K562 (cell line): ENCODE results near the gene HMCES. TPM values are rescaled to one million over a fixed set of nuclear protein-coding genes. Genes with fewer than 3 reads are reported as not detected.

Experiments
- DPF2 ChIP-seq: fragments of 450-650 bp; IDR thresholded peaks from 2 replicates; pipeline ENCODE4 v1.6.1; 2016
- KHSRP ChIP-seq: fragments of 450-650 bp; IDR thresholded peaks from 2 replicates; pipeline ENCODE4 v1.6.1; 2017
- NFE2L1 ChIP-seq: fragments of 450-650 bp; IDR thresholded peaks from 2 replicates; pipeline ENCODE4 v1.6.1; 2016; ENCODE audit warnings: missing genetic modification characterization, low read depth, mild to moderate bottlenecking, missing compliant biosample characterization, moderate library complexity, borderline replicate concordance
- PYGO2 ChIP-seq: fragments of 450-650 bp; IDR thresholded peaks from 2 replicates; pipeline ENCODE4 v1.6.1; 2016; ENCODE audit warnings: mild to moderate bottlenecking, missing genetic modification characterization, moderate library complexity, missing compliant biosample characterization
- RBM22 ChIP-seq: fragments of 200-400 bp; formaldehyde crosslinking; IDR thresholded peaks from 2 replicates; pipeline ENCODE4 v1.6.1; 2018; ENCODE audit warnings: low read length, low read depth; ENCODE audit not compliant: poor library complexity, severe bottlenecking
- SLC30A9 ChIP-seq: fragments of 250-450 bp; sonication (Bioruptor Pico); IDR thresholded peaks from 2 replicates; pipeline ENCODE4 v1.8.0; 2022; ENCODE audit warnings: mild to moderate bottlenecking, moderate library complexity
- TARDBP ChIP-seq: fragments of 450-650 bp; IDR thresholded peaks from 2 replicates; pipeline ENCODE4 v1.6.1; 2016
- ZNF133 ChIP-seq: fragments of 250-450 bp; sonication (Bioruptor Pico); IDR thresholded peaks from 2 replicates; pipeline ENCODE4 v1.4.0; 2020; ENCODE audit warnings: mild to moderate bottlenecking
- ZNF184 ChIP-seq: sonication (generic); formaldehyde crosslinking; IDR thresholded peaks from 2 replicates; pipeline ENCODE4 v1.5.0; 2020; ENCODE audit warnings: missing genetic modification reagents
- ZNF274 ChIP-seq: IDR thresholded peaks from 2 replicates; pipeline ENCODE4 v1.6.1; 2011; ENCODE audit warnings: low read depth, mild to moderate bottlenecking, low read length, moderate library complexity, borderline replicate concordance
- polyA plus RNA-seq, 8 experiments: library from polyadenylated mRNA; depleted of rRNA in 4 of 8; stranded (reverse) in 5 of 8; unstranded in 3 of 8; fragments of >200 nt; fragmentation: Nextera tagmentation in 2 of 8; fragmentation: Illumina TruSeq in 1 of 8; extraction: Ambion mirVana in 2 of 8; extraction: Trizol in 1 of 8; gene quantifications; 2 replicates each; pipeline versions ENCODE4 v1.2.1 to v1.2.3, GENCODE V29; 2011 to 2014; ENCODE audit warnings: inconsistent platforms in 1 of 8, missing spikeins in 1 of 8
- total RNA-seq, 7 experiments: library from RNA; depleted of rRNA in 6 of 7; stranded (reverse); fragments of >200 nt in 6 of 7; fragmentation: Illumina TruSeq in 2 of 7; extraction: Trizol in 2 of 7; gene quantifications; 2 replicates each; pipeline versions ENCODE4 v1.2.1 to v1.2.3, GENCODE V29; 2011 to 2021; ENCODE audit warnings: low replicate concordance in 1 of 7
- TF ChIP-seq, protein P1 (sequence below): fragments of 450-650 bp; IDR thresholded peaks from 2 replicates; pipeline ENCODE4 v1.7.1; 2018; ENCODE audit warnings: mild to moderate bottlenecking, low read depth; ENCODE audit not compliant: partially characterized antibody
- TF ChIP-seq, protein P2 (sequence below): fragments of 450-650 bp; IDR thresholded peaks from 2 replicates; pipeline ENCODE4 v1.6.1; 2018; ENCODE audit not compliant: partially characterized antibody
- TF ChIP-seq, protein P3 (sequence below): fragments of 250-450 bp; sonication (Bioruptor Pico); IDR thresholded peaks from 2 replicates; pipeline ENCODE4 v1.8.0; 2021; ENCODE audit warnings: mild to moderate bottlenecking, moderate library complexity
- TF ChIP-seq, protein P4 (sequence below), 3 experiments: IDR thresholded peaks in 2 of 3; conservative IDR thresholded peaks in 1 of 3; 2 replicates each; pipeline ENCODE4 v1.5.1; 2011 to 2012; ENCODE audit warnings: low read length in 3 of 3, mild to moderate bottlenecking in 3 of 3, control low read depth in 2 of 3, improper control_type of control experiment in 1 of 3, inconsistent platforms in 1 of 3, low read depth in 1 of 3, mixed read lengths in 1 of 3, moderate library complexity in 1 of 3; ENCODE audit not compliant: insufficient read depth in 2 of 3
- TF ChIP-seq, protein P5 (sequence below): fragments of 450-650 bp; formaldehyde crosslinking; IDR thresholded peaks from 2 replicates; pipeline ENCODE4 v1.4.0; 2022; ENCODE audit warnings: missing genetic modification characterization

Gene HMCES
- total and polyA plus RNA-seq, 9 of the 15 experiments (the other 6 are each of a cell fraction or from before 2014, with no cell fraction given): 18.8 to 45.3 (median 24.8) TPM

DNA sequence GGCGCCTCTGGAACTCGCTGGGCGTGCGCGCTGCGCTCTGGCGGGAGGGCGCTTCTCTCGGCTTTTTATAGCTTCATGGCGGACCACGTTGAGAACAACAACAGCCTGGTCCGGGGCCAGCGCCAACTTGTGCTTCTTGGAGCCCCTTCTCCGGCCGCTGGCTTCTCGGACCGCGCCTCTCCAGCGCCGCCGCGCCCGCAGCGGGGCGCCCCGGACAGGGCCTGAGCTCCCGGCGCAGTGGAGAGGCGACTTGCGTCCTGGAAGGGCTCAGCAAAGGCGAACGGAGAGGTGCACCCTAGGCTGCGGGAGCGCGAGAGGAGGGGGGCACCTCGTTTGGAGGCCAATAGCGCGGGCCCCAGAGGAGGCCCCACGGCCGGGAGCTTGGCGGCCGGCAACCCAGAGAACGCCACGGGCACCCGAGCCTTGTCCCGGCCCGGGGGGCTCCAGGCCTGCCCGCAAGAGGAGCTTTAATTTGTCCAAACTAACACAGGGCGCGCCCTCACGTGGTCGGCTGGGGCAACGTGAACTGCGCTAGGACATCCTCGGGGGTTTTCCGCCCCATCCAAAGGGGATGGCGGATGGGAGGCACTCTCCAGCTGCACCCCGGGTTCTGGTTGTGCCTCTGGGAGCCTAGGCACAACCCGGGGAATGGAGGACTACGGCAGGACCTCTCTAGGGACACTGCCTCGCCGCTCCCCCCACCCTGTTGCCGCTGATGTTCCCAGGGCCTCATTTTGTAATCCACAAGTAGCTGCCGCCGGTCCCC lies 37.8 kb downstream of the HMCES start (continued):
- TF ChIP-seq, protein P1, sequence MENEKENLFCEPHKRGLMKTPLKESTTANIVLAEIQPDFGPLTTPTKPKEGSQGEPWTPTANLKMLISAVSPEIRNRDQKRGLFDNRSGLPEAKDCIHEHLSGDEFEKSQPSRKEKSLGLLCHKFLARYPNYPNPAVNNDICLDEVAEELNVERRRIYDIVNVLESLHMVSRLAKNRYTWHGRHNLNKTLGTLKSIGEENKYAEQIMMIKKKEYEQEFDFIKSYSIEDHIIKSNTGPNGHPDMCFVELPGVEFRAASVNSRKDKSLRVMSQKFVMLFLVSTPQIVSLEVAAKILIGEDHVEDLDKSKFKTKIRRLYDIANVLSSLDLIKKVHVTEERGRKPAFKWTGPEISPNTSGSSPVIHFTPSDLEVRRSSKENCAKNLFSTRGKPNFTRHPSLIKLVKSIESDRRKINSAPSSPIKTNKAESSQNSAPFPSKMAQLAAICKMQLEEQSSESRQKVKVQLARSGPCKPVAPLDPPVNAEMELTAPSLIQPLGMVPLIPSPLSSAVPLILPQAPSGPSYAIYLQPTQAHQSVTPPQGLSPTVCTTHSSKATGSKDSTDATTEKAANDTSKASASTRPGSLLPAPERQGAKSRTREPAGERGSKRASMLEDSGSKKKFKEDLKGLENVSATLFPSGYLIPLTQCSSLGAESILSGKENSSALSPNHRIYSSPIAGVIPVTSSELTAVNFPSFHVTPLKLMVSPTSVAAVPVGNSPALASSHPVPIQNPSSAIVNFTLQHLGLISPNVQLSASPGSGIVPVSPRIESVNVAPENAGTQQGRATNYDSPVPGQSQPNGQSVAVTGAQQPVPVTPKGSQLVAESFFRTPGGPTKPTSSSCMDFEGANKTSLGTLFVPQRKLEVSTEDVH: no peak
- TF ChIP-seq, protein P2, sequence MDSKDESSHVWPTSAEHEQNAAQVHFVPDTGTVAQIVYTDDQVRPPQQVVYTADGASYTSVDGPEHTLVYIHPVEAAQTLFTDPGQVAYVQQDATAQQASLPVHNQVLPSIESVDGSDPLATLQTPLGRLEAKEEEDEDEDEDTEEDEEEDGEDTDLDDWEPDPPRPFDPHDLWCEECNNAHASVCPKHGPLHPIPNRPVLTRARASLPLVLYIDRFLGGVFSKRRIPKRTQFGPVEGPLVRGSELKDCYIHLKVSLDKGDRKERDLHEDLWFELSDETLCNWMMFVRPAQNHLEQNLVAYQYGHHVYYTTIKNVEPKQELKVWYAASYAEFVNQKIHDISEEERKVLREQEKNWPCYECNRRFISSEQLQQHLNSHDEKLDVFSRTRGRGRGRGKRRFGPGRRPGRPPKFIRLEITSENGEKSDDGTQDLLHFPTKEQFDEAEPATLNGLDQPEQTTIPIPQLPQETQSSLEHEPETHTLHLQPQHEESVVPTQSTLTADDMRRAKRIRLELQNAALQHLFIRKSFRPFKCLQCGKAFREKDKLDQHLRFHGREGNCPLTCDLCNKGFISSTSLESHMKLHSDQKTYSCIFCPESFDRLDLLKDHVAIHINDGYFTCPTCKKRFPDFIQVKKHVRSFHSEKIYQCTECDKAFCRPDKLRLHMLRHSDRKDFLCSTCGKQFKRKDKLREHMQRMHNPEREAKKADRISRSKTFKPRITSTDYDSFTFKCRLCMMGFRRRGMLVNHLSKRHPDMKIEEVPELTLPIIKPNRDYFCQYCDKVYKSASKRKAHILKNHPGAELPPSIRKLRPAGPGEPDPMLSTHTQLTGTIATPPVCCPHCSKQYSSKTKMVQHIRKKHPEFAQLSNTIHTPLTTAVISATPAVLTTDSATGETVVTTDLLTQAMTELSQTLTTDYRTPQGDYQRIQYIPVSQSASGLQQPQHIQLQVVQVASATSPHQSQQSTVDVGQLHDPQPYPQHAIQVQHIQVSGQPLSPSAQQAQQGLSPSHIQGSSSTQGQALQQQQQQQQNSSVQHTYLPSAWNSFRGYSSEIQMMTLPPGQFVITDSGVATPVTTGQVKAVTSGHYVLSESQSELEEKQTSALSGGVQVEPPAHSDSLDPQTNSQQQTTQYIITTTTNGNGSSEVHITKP: no peak
- TF ChIP-seq ZNF274 (no peak), ZNF133 (no peak), DPF2 (no peak), ZNF184 (CRISPR knock-in tag) (no peak), SLC30A9 (CRISPR knock-in tag) (no peak), RBM22 (peak; percentile 82), TARDBP (no peak), KHSRP (no peak), PYGO2 (tag) (no peak), NFE2L1 (no peak)
- TF ChIP-seq, protein P3, sequence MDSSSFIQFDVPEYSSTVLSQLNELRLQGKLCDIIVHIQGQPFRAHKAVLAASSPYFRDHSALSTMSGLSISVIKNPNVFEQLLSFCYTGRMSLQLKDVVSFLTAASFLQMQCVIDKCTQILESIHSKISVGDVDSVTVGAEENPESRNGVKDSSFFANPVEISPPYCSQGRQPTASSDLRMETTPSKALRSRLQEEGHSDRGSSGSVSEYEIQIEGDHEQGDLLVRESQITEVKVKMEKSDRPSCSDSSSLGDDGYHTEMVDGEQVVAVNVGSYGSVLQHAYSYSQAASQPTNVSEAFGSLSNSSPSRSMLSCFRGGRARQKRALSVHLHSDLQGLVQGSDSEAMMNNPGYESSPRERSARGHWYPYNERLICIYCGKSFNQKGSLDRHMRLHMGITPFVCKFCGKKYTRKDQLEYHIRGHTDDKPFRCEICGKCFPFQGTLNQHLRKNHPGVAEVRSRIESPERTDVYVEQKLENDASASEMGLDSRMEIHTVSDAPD (CRISPR knock-in tag): no peak
- TF ChIP-seq, protein P4, sequence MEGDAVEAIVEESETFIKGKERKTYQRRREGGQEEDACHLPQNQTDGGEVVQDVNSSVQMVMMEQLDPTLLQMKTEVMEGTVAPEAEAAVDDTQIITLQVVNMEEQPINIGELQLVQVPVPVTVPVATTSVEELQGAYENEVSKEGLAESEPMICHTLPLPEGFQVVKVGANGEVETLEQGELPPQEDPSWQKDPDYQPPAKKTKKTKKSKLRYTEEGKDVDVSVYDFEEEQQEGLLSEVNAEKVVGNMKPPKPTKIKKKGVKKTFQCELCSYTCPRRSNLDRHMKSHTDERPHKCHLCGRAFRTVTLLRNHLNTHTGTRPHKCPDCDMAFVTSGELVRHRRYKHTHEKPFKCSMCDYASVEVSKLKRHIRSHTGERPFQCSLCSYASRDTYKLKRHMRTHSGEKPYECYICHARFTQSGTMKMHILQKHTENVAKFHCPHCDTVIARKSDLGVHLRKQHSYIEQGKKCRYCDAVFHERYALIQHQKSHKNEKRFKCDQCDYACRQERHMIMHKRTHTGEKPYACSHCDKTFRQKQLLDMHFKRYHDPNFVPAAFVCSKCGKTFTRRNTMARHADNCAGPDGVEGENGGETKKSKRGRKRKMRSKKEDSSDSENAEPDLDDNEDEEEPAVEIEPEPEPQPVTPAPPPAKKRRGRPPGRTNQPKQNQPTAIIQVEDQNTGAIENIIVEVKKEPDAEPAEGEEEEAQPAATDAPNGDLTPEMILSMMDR (IDR thresholded peaks at IDR 0.05 in 2 of 3, conservative IDR thresholded peaks at IDR 0.05 in 1 of 3; ENCODE audit: insufficient read depth in 2 of 3, low read depth in 1 of 3, low read length in 3 of 3): peak; percentile 43 to 60 (median 58); a peak in 5 of 6 replicates
- TF ChIP-seq, protein P5, sequence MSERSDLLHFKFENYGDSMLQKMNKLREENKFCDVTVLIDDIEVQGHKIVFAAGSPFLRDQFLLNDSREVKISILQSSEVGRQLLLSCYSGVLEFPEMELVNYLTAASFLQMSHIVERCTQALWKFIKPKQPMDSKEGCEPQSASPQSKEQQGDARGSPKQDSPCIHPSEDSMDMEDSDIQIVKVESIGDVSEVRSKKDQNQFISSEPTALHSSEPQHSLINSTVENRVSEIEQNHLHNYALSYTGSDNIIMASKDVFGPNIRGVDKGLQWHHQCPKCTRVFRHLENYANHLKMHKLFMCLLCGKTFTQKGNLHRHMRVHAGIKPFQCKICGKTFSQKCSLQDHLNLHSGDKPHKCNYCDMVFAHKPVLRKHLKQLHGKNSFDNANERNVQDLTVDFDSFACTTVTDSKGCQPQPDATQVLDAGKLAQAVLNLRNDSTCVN (CRISPR knock-in tag): no peak
